ENCODE results near the gene ATAT1.
A peak's percentile ranks its signal among the peaks of the same experiment; 100 is the strongest.

The ATAT1 gene

GRCh38 chr6:30683980-30684338 lies 57.3 kb downstream of the ATAT1 start:
- no peak overlapping the region for H3K27ac ChIP-seq
- no peak for TF ChIP-seq CTCF (conservative IDR thresholded peaks at IDR 0.05)

GRCh38 chr6:30684386-30685156 lies 57.9 kb downstream of the ATAT1 start:
- H3K27ac ChIP-seq, result no peak overlapping the region
- TF ChIP-seq CTCF (conservative IDR thresholded peaks at IDR 0.05), result no peak

- no peak for TF ChIP-seq CTCF (conservative IDR thresholded peaks at IDR 0.05)
- H3K27ac ChIP-seq, result no peak overlapping the region
Measured at GRCh38 chr6:30685157-30686008, 58.7 kb downstream of the ATAT1 start.

- TF ChIP-seq CTCF (conservative IDR thresholded peaks at IDR 0.05), result no peak
- H3K27ac ChIP-seq, result peak within 1 kb of the TSS; percentile 74
Measured at GRCh38 chr6:30686009-30686907, 59.6 kb downstream of the ATAT1 start, which contains the start of gene PPP1R18. PPP1R18 (minus strand) TSS chr6:30686645; CDS start chr6:30686018, 627 bp downstream.

GRCh38 chr6:30686908-30687658 lies 60.4 kb downstream of the ATAT1 start:
- no peak for TF ChIP-seq CTCF (conservative IDR thresholded peaks at IDR 0.05)
- peak overlapping the region; percentile 74 for H3K27ac ChIP-seq

GRCh38 chr6:30687659-30688431 lies 61.2 kb downstream of the ATAT1 start:
- TF ChIP-seq CTCF (conservative IDR thresholded peaks at IDR 0.05), result peak; percentile 14; the same call in 1 of the 2 replicates
- H3K27ac ChIP-seq, result peak overlapping the region; percentile 74

Data from VCaP (cell line).